WERI-Rb-1 (cell line): ENCODE data around the gene PEPD.

Source experiments
- DNase-seq: peaks from one replicate; pipeline ENCODE4 v3.0.0-alpha.2; 2020
- H3K27ac ChIP-seq: fragments of 250-450 bp; sonication (Bioruptor Pico); 2 replicates; pipeline ENCODE4 v1.5.1; 2020; ENCODE audit warnings: mild to moderate bottlenecking, moderate library complexity
- H3K27me3 ChIP-seq: fragments of 250-450 bp; sonication (Bioruptor Pico); 2 replicates; pipeline ENCODE4 v1.5.1; 2021; ENCODE audit warnings: mild to moderate bottlenecking, low read depth, moderate library complexity; ENCODE audit not compliant: insufficient read depth, severe bottlenecking
- H3K36me3 ChIP-seq: fragments of 250-450 bp; sonication (Bioruptor Pico); 2 replicates; pipeline ENCODE4 v1.5.1; 2020; ENCODE audit warnings: mild to moderate bottlenecking, moderate library complexity
- H3K4me3 ChIP-seq: 2 replicates; pipeline ENCODE4 v1.5.1; 2011; ENCODE audit warnings: low read depth, mild to moderate bottlenecking, control low read depth, low read length
- H3K9me3 ChIP-seq: fragments of 250-450 bp; sonication (Bioruptor Pico); 2 replicates; pipeline ENCODE4 v1.5.1; 2021; ENCODE audit warnings: mild to moderate bottlenecking, moderate library complexity; ENCODE audit not compliant: severe bottlenecking
- TF ChIP-seq, protein P1 (sequence below): IDR thresholded peaks from 2 replicates; pipeline ENCODE4 v1.5.1; 2011; ENCODE audit warnings: low read depth, mild to moderate bottlenecking, control low read depth, inconsistent platforms, low read length

Gene PEPD

DNA sequence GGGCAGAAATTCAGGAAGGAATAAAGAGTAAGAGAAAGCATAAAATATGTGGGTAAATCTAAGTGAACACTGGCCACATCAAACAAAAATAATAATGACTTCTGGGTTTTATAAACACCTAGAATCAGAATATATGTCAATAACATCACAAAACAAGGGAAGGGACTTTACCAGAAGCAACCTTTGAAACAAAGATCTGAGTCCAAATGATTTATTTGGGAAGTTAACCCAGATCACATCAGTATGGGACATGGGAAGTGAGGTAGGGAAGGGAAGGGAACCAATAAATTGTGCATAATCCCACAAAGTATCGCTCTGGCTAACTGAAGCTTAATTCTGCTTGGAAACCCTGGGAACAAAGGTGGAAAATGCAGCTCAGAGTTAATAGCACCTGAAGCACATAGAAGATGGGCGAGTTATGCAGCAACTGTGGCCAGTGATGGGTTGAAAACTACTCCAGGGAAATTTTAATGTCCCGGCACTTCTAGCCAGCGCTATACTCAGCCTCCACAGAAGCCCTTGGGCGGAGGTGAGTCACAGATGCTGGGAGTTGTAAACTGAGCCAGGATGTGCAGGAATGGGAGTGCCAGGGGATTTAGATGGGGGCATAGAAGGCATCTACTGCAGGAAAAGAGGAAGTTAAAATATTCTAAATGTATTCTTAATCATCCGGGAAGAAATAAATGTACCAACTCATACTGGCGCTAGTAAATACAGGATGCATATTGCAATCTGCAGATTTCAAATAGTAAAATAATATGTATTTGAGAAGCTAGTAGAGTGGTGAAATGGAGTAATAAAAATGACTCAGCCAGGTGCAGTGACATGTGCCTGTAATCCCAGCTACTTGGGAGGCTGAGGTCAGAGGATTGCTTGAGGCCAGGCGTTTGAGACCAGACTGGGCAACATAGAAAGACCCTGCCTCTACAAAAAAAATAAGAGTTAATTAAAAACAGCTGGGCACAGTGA lies 182.3 kb downstream of the PEPD start:
- no peaks in the 10 kb centered on the region for H3K9me3 ChIP-seq
- H3K36me3 ChIP-seq, result no peaks in the 10 kb centered on the region
- no peak overlapping the region for H3K4me3 ChIP-seq
- TF ChIP-seq, protein P1, sequence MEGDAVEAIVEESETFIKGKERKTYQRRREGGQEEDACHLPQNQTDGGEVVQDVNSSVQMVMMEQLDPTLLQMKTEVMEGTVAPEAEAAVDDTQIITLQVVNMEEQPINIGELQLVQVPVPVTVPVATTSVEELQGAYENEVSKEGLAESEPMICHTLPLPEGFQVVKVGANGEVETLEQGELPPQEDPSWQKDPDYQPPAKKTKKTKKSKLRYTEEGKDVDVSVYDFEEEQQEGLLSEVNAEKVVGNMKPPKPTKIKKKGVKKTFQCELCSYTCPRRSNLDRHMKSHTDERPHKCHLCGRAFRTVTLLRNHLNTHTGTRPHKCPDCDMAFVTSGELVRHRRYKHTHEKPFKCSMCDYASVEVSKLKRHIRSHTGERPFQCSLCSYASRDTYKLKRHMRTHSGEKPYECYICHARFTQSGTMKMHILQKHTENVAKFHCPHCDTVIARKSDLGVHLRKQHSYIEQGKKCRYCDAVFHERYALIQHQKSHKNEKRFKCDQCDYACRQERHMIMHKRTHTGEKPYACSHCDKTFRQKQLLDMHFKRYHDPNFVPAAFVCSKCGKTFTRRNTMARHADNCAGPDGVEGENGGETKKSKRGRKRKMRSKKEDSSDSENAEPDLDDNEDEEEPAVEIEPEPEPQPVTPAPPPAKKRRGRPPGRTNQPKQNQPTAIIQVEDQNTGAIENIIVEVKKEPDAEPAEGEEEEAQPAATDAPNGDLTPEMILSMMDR, result no peak
- DNase-seq, result no peak
- H3K27ac ChIP-seq, result no peak overlapping the region
- H3K27me3 ChIP-seq, result peaks cover 9% of the 10 kb centered on the region
